HepG2 (cell line): ENCODE data around the gene NDUFB10. TPM values are rescaled to one million over a fixed set of nuclear protein-coding genes. Genes with fewer than 3 reads are reported as not detected.

Experiments used
- ATAC-seq: fragments of 200-7000 bp; cut with Tn5 transposase; 3 replicates; pipeline ENCODE4 v1.9.1; 2020; ENCODE audit warnings: mild to moderate bottlenecking, moderate library complexity
- BruUV-seq: library from RNA; stranded (reverse); fragments of 400-500 nt; replicated peaks from 2 replicates; lab custom pipeline; 2021; lab: Mats Ljungman, UMichigan
- CTCF ChIA-PET: fragments of 300-600 bp; formaldehyde crosslinking; extraction: SDS; loops from one replicate; lab custom pipeline; 2021; ENCODE audit warnings: low total read pairs, inconsistent platforms, low intra/inter-chr PET ratio; lab: Yijun Ruan, JAX
- POLR2A ChIA-PET: fragments of 350-600 bp; sonication (Branson Sonifier 250); formaldehyde crosslinking; loops from one replicate; lab custom pipeline; 2020; ENCODE audit warnings: antibody characterized with exemption, inconsistent platforms; lab: Yijun Ruan, JAX
- DNase-seq: peaks from one replicate; pipeline ENCODE4 v3.0.0-alpha.2; 2015; ENCODE audit warnings: low spot score
- FAIRE-seq: peaks from 3 replicates; lab custom pipeline; 2011; peaks lifted over from hg19 to GRCh38; lab: Jason Lieb, UNC
- H2AFZ ChIP-seq: one replicate; pipeline ENCODE4 v1.6.1; 2011; ENCODE audit warnings: low read length, inconsistent platforms
- H3K27ac ChIP-seq: fragments of 300-600 bp; 3 replicates; pipeline ENCODE4 v1.8.0; 2011; ENCODE audit warnings: mixed run types, mild to moderate bottlenecking, mixed read lengths, low read length, inconsistent platforms; ENCODE audit not compliant: insufficient read depth; ENCODE audit errors: extremely low read length
- H3K27me3 ChIP-seq, 2 experiments: fragments of 200-600 bp in 1 of 2; 2 replicates in 1 of 2; 3 replicates in 1 of 2; pipeline versions ENCODE4 v1.6.0 to v1.8.0; 2011; ENCODE audit warnings: low read length in 2 of 2, mild to moderate bottlenecking in 2 of 2, moderate library complexity in 2 of 2, inconsistent platforms in 1 of 2; ENCODE audit not compliant: insufficient read depth in 2 of 2, control insufficient read depth in 1 of 2
- H3K36me3 ChIP-seq, 2 experiments: fragments of 200-600 bp in 1 of 2; replicated peaks in 1 of 2; 2 replicates in 1 of 2; 3 replicates in 1 of 2; pipeline versions ENCODE4 v1.5.1 to v1.8.0; 2011; ENCODE audit warnings: low read length in 2 of 2, inconsistent platforms in 1 of 2; ENCODE audit not compliant: insufficient read depth in 2 of 2, control insufficient read depth in 1 of 2
- H3K4me1 ChIP-seq: 2 replicates; pipeline ENCODE4 v1.5.1; 2012; ENCODE audit warnings: low read length, inconsistent platforms; ENCODE audit not compliant: insufficient read depth
- H3K4me2 ChIP-seq: 2 replicates; pipeline ENCODE4 v1.6.0; 2011; ENCODE audit warnings: low read depth, low read length, inconsistent platforms
- H3K4me3 ChIP-seq, 3 experiments: fragments of 200-600 bp in 1 of 3; sonication (generic), shearing (Covaris generic) in 1 of 3; replicated peaks in 1 of 3; 2 replicates each; pipeline ENCODE4 v1.5.1; 2011 to 2016; ENCODE audit warnings: low read length in 3 of 3, inconsistent platforms in 2 of 3, low read depth in 2 of 3, mild to moderate bottlenecking in 2 of 3, control low read depth in 1 of 3, mixed read lengths in 1 of 3; ENCODE audit not compliant: insufficient read depth in 1 of 3
- H3K79me2 ChIP-seq: one replicate; pipeline ENCODE4 v1.6.1; 2011; ENCODE audit warnings: low read length, inconsistent platforms; ENCODE audit not compliant: insufficient read depth
- H3K9ac ChIP-seq: 2 replicates; pipeline ENCODE4 v1.6.0; 2011; ENCODE audit warnings: mild to moderate bottlenecking, low read depth, low read length, inconsistent platforms; ENCODE audit not compliant: insufficient read depth
- H3K9me3 ChIP-seq: 2 replicates; pipeline ENCODE4 v1.5.1; 2012; ENCODE audit warnings: mild to moderate bottlenecking, low read length
- H4K20me1 ChIP-seq: 2 replicates; pipeline ENCODE4 v1.6.0; 2011; ENCODE audit warnings: inconsistent platforms, mild to moderate bottlenecking, low read length, moderate library complexity; ENCODE audit not compliant: insufficient read depth
- BRCA1 ChIP-seq: sonication (generic); formaldehyde crosslinking; IDR thresholded peaks from 2 replicates; pipeline ENCODE4 v1.4.0; 2020; ENCODE audit warnings: missing genetic modification reagents
- CBFB ChIP-seq: sonication (generic); formaldehyde crosslinking; IDR thresholded peaks from 2 replicates; pipeline ENCODE4 v1.4.0; 2020; ENCODE audit warnings: missing genetic modification reagents
- HOXA5 ChIP-seq: sonication (generic); formaldehyde crosslinking; IDR thresholded peaks from 2 replicates; pipeline ENCODE4 v1.4.0; 2020; ENCODE audit warnings: missing genetic modification reagents
- NAIF1 ChIP-seq: sonication (generic); formaldehyde crosslinking; IDR thresholded peaks from 2 replicates; pipeline ENCODE4 v1.5.0; 2020; ENCODE audit warnings: mild to moderate bottlenecking, missing genetic modification reagents, borderline replicate concordance
- NFIB ChIP-seq: sonication (generic); formaldehyde crosslinking; IDR thresholded peaks from 2 replicates; pipeline ENCODE4 v1.9.0; 2021; ENCODE audit warnings: missing genetic modification reagents, mild to moderate bottlenecking, borderline replicate concordance
- NR2F6 ChIP-seq, 2 experiments: IDR thresholded peaks; 2 replicates each; pipeline ENCODE4 v1.6.1; 2016; ENCODE audit warnings: antibody characterized with exemption in 1 of 2, mild to moderate bottlenecking in 1 of 2
- PHF21A ChIP-seq: sonication (generic); formaldehyde crosslinking; IDR thresholded peaks from 2 replicates; pipeline ENCODE4 v1.5.0; 2020; ENCODE audit warnings: mild to moderate bottlenecking, missing genetic modification reagents
- SIN3A ChIP-seq: IDR thresholded peaks from 2 replicates; pipeline ENCODE4 v1.6.1; 2011; ENCODE audit warnings: low read depth, mild to moderate bottlenecking, control low read depth, low read length, borderline replicate concordance
- SKI ChIP-seq: fragments of 450-650 bp; IDR thresholded peaks from one replicate; pipeline ENCODE4 v1.6.1; 2018; ENCODE audit warnings: mild to moderate bottlenecking; ENCODE audit not compliant: partially characterized antibody
- TCF7 ChIP-seq: sonication (generic); IDR thresholded peaks from 2 replicates; pipeline ENCODE4 v1.6.1; 2016; ENCODE audit warnings: antibody characterized with exemption, low read depth
- TEAD3 ChIP-seq: optimal IDR thresholded peaks from 2 replicates; pipeline ENCODE3; 2016; ENCODE audit warnings: borderline replicate concordance
- ZNF124 ChIP-seq: sonication (generic); formaldehyde crosslinking; IDR thresholded peaks from 2 replicates; pipeline ENCODE4 v1.4.0; 2020; ENCODE audit warnings: missing genetic modification reagents
- ZNF253 ChIP-seq: sonication (generic); formaldehyde crosslinking; IDR thresholded peaks from 2 replicates; pipeline ENCODE4 v1.8.0; 2022; ENCODE audit warnings: mild to moderate bottlenecking, missing genetic modification reagents, borderline replicate concordance
- WGBS: methylation state at CpG from one replicate; pipeline ENCODE4 v1.1.6; 2017; ENCODE audit warnings: low lambda C conversion rate; 5-methylcytosine and 5-hydroxymethylcytosine counted together
- in situ Hi-C: cut with HindIII; loops from 2 replicates; pipeline ENCODE4 v1.10.0; 2017; ENCODE audit warnings: low pct_unique_long_range_greater_than_20kb; ENCODE audit not compliant: extremely low pct_ligation_motif_present
- intact Hi-C: fragments of 100-400 bp; cut with micrococcal nuclease; formaldehyde crosslinking; loops from one replicate; pipeline ENCODE4 v1.10.0; 2022; ENCODE audit not compliant: unreplicated experiment
- polyA plus RNA-seq, 8 experiments: library from polyadenylated mRNA; depleted of rRNA in 3 of 8; stranded (reverse) in 7 of 8; unstranded in 1 of 8; fragments of >200 nt; fragmentation: Illumina TruSeq in 4 of 8; extraction: Trizol in 4 of 8; gene quantifications; 2 replicates each; pipeline versions ENCODE4 v1.2.1 to v1.2.3, GENCODE V29; 2011 to 2016; ENCODE audit warnings: low read depth in 4 of 8, missing spikeins in 1 of 8, mixed read lengths in 1 of 8; ENCODE audit not compliant: insufficient read depth in 1 of 8
- total RNA-seq, 5 experiments: library from RNA; depleted of rRNA; stranded (reverse); fragments of >200 nt; fragmentation: Illumina TruSeq; extraction: Trizol; gene quantifications; 2 replicates each; pipeline ENCODE4 v1.2.3, GENCODE V29; 2016; ENCODE audit warnings: low read depth in 1 of 5
- TF ChIP-seq, protein P1 (sequence below): sonication (generic); formaldehyde crosslinking; IDR thresholded peaks from 2 replicates; pipeline ENCODE4 v1.8.0; 2022; ENCODE audit warnings: missing genetic modification reagents, low read depth, mild to moderate bottlenecking, borderline replicate concordance
- TF ChIP-seq, protein P2 (sequence below): sonication (generic); formaldehyde crosslinking; IDR thresholded peaks from 2 replicates; pipeline ENCODE4 v1.5.0; 2020; ENCODE audit warnings: mild to moderate bottlenecking, missing genetic modification reagents, borderline replicate concordance
- TF ChIP-seq, protein P3 (sequence below): fragments of 450-650 bp; IDR thresholded peaks from 2 replicates; pipeline ENCODE4 v1.6.1; 2017

NDUFB10 gene
- total and polyA plus RNA-seq, 2 of the 13 experiments (the other 11 are each of a cell fraction or from before 2014, with no cell fraction given): 68.6 to 157 TPM

DNA sequence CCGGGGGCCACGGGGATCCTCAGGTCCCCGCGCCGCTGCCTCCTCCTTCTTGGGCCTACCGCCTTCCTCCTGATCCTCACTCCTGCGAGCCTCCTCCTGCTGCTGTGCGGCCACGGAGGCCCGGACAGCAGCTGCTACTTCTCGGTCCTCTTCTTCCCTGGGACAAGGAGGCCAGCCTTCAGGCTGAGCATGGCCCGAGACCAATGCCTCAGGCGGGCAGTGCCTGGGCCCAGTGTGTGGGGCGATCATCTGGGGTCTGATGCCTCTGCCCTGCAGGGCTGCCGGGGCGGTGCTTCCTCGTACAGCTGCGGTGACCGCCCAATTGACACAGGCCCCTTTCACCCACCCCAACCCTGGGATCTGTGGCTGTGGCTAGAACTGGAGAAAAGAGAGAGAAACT lies 41.7 kb downstream of the NDUFB10 start:
- Histone ChIP-seq H4K20me1 (peaks cover 5% of the 10 kb centered on the region; the same call in 1 of the 2 replicates), H3K9me3 (no peaks in the 10 kb centered on the region), H3K4me2 (no peak overlapping the region), H3K27me3 (no peaks in the 10 kb centered on the region), H3K9ac (no peak overlapping the region), H2AFZ (no peak overlapping the region), H3K36me3 (peaks cover 29 to 45% of the 10 kb centered on the region in 2 experiments), H3K4me1 (peaks cover 21% of the 10 kb centered on the region), H3K4me3 (no peak overlapping the region), H3K27ac (no peak overlapping the region), H3K79me2 (peaks cover 12% of the 10 kb centered on the region)
- FAIRE-seq (no peak), DNase-seq (no peak), ATAC-seq (no peak)
- in situ Hi-C loops (no loop called here), intact Hi-C loops (no loop called here)
- WGBS: 94% methylated on average over 11 of the region's 19 CpGs
- no TSS peak for BruUV-seq
- ChIA-PET POLR2A (no interaction called here), CTCF (no interaction called here)
- TF ChIP-seq NFIB: no peak
- TF ChIP-seq TEAD3 (CRISPR knock-in tag): no peak
- TF ChIP-seq PHF21A: no peak
- TF ChIP-seq TCF7: no peak
- TF ChIP-seq SKI: no peak
- TF ChIP-seq ZNF253 (CRISPR knock-in tag): no peak
- no peak for TF ChIP-seq HOXA5
- no peak for TF ChIP-seq ZNF124
- TF ChIP-seq NR2F6 (IDR thresholded peaks at IDR 0.05): no peak
- TF ChIP-seq NR2F6 (CRISPR knock-in tag; IDR thresholded peaks at IDR 0.05): no peak
- TF ChIP-seq, protein P1, sequence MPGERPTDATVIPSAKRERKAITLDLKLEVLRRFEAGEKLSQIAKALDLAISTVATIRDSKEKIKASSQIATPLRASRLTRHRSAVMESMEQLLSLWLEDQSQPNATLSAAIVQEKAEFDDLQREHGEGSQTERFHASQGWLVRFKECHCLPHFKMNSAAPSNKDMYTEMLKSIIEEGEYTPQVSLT (CRISPR knock-in tag): no peak
- no peak for TF ChIP-seq BRCA1
- TF ChIP-seq, protein P2, sequence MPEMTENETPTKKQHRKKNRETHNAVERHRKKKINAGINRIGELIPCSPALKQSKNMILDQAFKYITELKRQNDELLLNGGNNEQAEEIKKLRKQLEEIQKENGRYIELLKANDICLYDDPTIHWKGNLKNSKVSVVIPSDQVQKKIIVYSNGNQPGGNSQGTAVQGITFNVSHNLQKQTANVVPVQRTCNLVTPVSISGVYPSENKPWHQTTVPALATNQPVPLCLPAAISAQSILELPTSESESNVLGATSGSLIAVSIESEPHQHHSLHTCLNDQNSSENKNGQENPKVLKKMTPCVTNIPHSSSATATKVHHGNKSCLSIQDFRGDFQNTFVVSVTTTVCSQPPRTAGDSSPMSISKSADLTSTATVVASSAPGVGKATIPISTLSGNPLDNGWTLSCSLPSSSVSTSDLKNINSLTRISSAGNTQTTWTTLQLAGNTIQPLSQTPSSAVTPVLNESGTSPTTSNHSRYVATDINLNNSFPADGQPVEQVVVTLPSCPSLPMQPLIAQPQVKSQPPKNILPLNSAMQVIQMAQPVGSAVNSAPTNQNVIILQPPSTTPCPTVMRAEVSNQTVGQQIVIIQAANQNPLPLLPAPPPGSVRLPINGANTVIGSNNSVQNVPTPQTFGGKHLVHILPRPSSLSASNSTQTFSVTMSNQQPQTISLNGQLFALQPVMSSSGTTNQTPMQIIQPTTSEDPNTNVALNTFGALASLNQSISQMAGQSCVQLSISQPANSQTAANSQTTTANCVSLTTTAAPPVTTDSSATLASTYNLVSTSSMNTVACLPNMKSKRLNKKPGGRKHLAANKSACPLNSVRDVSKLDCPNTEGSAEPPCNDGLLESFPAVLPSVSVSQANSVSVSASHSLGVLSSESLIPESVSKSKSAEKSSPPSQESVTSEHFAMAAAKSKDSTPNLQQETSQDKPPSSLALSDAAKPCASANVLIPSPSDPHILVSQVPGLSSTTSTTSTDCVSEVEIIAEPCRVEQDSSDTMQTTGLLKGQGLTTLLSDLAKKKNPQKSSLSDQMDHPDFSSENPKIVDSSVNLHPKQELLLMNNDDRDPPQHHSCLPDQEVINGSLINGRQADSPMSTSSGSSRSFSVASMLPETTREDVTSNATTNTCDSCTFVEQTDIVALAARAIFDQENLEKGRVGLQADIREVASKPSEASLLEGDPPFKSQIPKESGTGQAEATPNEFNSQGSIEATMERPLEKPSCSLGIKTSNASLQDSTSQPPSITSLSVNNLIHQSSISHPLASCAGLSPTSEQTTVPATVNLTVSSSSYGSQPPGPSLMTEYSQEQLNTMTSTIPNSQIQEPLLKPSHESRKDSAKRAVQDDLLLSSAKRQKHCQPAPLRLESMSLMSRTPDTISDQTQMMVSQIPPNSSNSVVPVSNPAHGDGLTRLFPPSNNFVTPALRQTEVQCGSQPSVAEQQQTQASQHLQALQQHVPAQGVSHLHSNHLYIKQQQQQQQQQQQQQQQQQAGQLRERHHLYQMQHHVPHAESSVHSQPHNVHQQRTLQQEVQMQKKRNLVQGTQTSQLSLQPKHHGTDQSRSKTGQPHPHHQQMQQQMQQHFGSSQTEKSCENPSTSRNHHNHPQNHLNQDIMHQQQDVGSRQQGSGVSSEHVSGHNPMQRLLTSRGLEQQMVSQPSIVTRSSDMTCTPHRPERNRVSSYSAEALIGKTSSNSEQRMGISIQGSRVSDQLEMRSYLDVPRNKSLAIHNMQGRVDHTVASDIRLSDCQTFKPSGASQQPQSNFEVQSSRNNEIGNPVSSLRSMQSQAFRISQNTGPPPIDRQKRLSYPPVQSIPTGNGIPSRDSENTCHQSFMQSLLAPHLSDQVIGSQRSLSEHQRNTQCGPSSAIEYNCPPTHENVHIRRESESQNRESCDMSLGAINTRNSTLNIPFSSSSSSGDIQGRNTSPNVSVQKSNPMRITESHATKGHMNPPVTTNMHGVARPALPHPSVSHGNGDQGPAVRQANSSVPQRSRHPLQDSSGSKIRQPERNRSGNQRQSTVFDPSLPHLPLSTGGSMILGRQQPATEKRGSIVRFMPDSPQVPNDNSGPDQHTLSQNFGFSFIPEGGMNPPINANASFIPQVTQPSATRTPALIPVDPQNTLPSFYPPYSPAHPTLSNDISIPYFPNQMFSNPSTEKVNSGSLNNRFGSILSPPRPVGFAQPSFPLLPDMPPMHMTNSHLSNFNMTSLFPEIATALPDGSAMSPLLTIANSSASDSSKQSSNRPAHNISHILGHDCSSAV (CRISPR knock-in tag): no peak
- TF ChIP-seq NAIF1 (CRISPR knock-in tag): no peak
- TF ChIP-seq SIN3A: no peak
- TF ChIP-seq, protein P3, sequence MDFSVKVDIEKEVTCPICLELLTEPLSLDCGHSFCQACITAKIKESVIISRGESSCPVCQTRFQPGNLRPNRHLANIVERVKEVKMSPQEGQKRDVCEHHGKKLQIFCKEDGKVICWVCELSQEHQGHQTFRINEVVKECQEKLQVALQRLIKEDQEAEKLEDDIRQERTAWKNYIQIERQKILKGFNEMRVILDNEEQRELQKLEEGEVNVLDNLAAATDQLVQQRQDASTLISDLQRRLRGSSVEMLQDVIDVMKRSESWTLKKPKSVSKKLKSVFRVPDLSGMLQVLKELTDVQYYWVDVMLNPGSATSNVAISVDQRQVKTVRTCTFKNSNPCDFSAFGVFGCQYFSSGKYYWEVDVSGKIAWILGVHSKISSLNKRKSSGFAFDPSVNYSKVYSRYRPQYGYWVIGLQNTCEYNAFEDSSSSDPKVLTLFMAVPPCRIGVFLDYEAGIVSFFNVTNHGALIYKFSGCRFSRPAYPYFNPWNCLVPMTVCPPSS: no peak
- no peak for TF ChIP-seq CBFB (CRISPR knock-in tag)
